Cardiac muscle cell (in vitro differentiated cells and primary cell): ENCODE data around the gene NMD3. TPM values are rescaled to one million over a fixed set of nuclear protein-coding genes. Genes with fewer than 3 reads are reported as not detected.
A peak's percentile ranks its signal among the peaks of the same experiment; 100 is the strongest.

Experiments
- DNase-seq, 2 donors: peaks; one replicate each; pipeline versions ENCODE4 v3.0.0 to v3.0.0-alpha.2; 2010 to 2017; ENCODE audit warnings: low read depth in 1 of 2, low spot score in 1 of 2
- H3K27ac ChIP-seq: fragments of 200-600 bp; sonication (generic); 2 replicates; pipeline ENCODE4 v1.5.1; 2016
- H3K27me3 ChIP-seq: fragments of 200-600 bp; sonication (generic); 2 replicates; pipeline ENCODE4 v1.6.0; 2016; ENCODE audit warnings: control low read depth
- H3K36me3 ChIP-seq: fragments of 200-600 bp; sonication (generic); 2 replicates; pipeline ENCODE4 v1.5.1; 2016; ENCODE audit warnings: control low read depth
- H3K4me1 ChIP-seq: fragments of 200-600 bp; sonication (generic); 2 replicates; pipeline ENCODE4 v1.8.1; 2017; ENCODE audit warnings: low read depth, mild to moderate bottlenecking, mixed run types
- H3K4me3 ChIP-seq: fragments of 200-600 bp; sonication (generic); 2 replicates; pipeline ENCODE4 v1.5.1; 2016; ENCODE audit warnings: mild to moderate bottlenecking
- H3K9me3 ChIP-seq: fragments of 200-600 bp; sonication (generic); 2 replicates; pipeline ENCODE4 v1.5.1; 2017; ENCODE audit warnings: low read depth, mild to moderate bottlenecking, control low read depth
- polyA plus RNA-seq: library from polyadenylated mRNA; unstranded; fragments of >200 nt; fragmentation: Nextera tagmentation; extraction: Ambion mirVana; gene quantifications from 2 replicates; pipeline ENCODE4 v1.2.1, GENCODE V29; 2016
- total RNA-seq: library from RNA; depleted of rRNA; stranded (reverse); fragments of >200 nt; gene quantifications from 2 replicates; pipeline ENCODE4 v1.2.3, GENCODE V29; 2016
- TF ChIP-seq, protein P1 (sequence below): IDR thresholded peaks from 2 replicates; pipeline ENCODE4 v1.5.1; 2012; ENCODE audit warnings: low read depth, mild to moderate bottlenecking, low read length

Gene NMD3
- total and polyA plus RNA-seq, 2 experiments from 2014 or later: 30.6 to 36.8 TPM

DNA sequence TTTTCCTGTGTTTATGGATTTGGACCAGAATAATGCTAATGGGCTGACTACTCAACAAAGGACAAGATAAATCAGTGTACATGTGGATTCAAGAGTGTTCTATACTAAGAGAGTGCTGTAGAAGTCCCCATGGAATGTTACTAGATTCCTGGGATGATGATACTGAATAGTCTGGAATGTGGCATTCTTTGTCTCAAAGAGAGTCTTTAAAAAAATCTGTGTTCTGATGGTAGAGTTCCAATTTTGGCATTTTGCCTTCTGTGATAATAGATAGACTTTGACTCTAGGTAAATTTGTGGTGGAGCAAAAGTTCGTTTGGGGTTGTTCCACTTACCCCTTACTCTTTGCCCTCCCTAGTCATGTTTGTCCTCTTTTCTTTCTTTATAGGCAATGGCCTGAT lies 43.7 kb downstream of the NMD3 start:
- no peaks in the 10 kb centered on the region for H3K4me1 ChIP-seq
- no peak for DNase-seq
- no peaks in the 10 kb centered on the region for H3K36me3 ChIP-seq
- TF ChIP-seq, protein P1, sequence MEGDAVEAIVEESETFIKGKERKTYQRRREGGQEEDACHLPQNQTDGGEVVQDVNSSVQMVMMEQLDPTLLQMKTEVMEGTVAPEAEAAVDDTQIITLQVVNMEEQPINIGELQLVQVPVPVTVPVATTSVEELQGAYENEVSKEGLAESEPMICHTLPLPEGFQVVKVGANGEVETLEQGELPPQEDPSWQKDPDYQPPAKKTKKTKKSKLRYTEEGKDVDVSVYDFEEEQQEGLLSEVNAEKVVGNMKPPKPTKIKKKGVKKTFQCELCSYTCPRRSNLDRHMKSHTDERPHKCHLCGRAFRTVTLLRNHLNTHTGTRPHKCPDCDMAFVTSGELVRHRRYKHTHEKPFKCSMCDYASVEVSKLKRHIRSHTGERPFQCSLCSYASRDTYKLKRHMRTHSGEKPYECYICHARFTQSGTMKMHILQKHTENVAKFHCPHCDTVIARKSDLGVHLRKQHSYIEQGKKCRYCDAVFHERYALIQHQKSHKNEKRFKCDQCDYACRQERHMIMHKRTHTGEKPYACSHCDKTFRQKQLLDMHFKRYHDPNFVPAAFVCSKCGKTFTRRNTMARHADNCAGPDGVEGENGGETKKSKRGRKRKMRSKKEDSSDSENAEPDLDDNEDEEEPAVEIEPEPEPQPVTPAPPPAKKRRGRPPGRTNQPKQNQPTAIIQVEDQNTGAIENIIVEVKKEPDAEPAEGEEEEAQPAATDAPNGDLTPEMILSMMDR: no peak
- H3K27me3 ChIP-seq: no peaks in the 10 kb centered on the region
- no peak overlapping the region for H3K4me3 ChIP-seq
- H3K9me3 ChIP-seq: no peaks in the 10 kb centered on the region
- H3K27ac ChIP-seq: no peak overlapping the region

DNA sequence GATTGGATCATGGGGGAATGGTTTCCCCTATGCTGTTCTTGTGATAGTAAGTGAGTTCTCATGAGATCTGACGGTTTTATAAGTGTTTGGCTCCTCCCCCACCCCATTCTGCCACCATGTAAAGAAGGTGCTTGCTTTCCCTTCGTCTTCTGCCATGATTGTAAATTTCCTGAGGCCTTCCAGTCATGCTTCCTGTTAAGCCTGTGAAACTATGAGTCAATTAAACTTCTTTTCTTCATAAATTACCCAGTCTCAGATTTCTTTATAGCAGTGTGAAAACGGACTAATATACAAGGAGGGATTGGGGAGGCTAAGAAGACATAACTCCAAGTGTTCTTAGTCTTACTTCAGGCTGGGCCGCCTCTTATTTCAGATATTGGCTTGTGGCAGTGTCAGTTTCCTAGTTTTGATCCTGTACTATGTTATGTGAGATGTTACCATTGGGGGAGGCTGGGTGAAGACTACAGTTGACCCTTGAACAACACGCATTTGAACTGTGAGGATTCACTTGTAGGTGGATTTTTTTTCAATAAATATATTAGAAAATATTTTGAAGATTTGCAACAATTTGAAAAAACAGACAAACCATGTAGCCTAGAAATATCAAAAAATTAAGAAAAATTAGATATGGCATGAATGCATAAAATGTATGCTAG lies 44.9 kb downstream of the NMD3 start:
- TF ChIP-seq, protein P1: no peak
- Histone ChIP-seq H3K4me3 (no peak overlapping the region), H3K9me3 (no peaks in the 10 kb centered on the region), H3K36me3 (no peaks in the 10 kb centered on the region), H3K4me1 (no peaks in the 10 kb centered on the region), H3K27ac (no peak overlapping the region), H3K27me3 (no peaks in the 10 kb centered on the region)
- DNase-seq: no peak

DNA sequence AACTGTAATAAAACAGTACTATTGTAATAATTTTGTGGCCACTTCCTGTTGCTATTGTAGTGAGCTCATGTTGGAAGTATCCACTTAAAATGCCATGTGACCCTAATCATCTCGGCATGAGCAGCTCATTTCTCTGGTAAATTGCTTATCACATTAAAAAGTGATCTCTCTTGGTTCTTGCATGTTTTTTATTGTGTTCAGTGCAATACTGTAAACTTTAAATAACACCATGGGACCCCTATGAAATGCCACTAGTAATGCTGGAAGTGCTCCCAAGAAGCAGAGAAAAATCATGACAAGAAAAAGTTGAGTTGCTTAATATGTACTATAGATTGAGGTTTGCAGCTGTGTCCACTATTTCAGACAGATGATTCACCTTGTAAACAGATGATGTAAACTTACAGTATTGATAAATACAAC lies 45.6 kb downstream of the NMD3 start:
- no peak overlapping the region for H3K27ac ChIP-seq
- peak in 1 of 2 donors; percentile 55 for DNase-seq

DNA sequence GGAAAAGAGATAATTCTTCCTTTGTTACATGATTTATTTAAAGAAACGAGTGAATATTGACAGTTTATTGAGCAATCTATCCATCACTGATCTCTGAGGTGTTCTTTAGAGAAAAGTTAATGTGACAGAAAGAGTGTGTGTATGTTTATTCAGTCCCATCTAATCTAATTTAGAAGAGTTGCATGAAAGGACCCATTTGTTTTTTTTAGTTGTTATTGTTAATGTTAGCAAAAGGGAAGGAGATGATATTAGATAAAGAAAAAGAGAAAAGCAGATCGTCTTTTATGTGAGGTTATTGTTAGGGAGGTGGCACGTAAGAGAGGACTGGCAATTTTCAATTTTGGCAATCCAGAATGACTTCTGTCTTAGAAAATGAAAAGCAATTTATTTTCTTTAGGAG lies 46.5 kb downstream of the NMD3 start:
- H3K27ac ChIP-seq: no peak overlapping the region
- H3K9me3 ChIP-seq: no peaks in the 10 kb centered on the region
- TF ChIP-seq, protein P1: no peak

More for the DNA sequence above, 45.6 kb downstream of the NMD3 start:
- Histone ChIP-seq H3K27me3 (no peaks in the 10 kb centered on the region), H3K4me1 (no peaks in the 10 kb centered on the region), H3K9me3 (no peaks in the 10 kb centered on the region), H3K36me3 (no peaks in the 10 kb centered on the region), H3K4me3 (no peak overlapping the region)
- TF ChIP-seq, protein P1: no peak

DNA sequence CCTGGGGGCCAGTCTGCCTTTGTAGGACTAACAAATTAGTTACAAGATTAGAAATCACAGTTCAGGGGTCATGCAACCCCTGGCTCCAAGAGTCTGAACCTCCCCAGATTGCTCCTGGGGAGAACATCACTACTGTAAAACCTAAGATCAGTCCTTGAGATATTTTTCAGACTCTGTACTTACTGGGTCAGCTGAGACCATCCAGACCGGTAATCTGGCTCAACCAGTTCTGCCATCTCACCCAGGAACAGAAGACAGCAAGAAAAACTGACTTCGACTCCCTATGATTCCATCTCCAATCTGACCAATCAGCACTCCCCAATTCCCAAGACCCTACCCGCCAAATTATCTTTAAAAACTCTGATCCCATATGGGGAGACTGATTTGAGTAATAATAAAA lies 47.5 kb downstream of the NMD3 start:
- no peak for DNase-seq
- no peak overlapping the region for H3K27ac ChIP-seq
- TF ChIP-seq, protein P1: no peak
- no peaks in the 10 kb centered on the region for H3K4me1 ChIP-seq
- no peaks in the 10 kb centered on the region for H3K27me3 ChIP-seq
- no peaks in the 10 kb centered on the region for H3K36me3 ChIP-seq
- H3K4me3 ChIP-seq: no peak overlapping the region
- H3K9me3 ChIP-seq: no peaks in the 10 kb centered on the region

More for the DNA sequence above, 46.5 kb downstream of the NMD3 start:
- Histone ChIP-seq H3K4me3 (no peak overlapping the region), H3K4me1 (no peaks in the 10 kb centered on the region), H3K36me3 (no peaks in the 10 kb centered on the region), H3K27me3 (no peaks in the 10 kb centered on the region)
- no peak for DNase-seq

DNA sequence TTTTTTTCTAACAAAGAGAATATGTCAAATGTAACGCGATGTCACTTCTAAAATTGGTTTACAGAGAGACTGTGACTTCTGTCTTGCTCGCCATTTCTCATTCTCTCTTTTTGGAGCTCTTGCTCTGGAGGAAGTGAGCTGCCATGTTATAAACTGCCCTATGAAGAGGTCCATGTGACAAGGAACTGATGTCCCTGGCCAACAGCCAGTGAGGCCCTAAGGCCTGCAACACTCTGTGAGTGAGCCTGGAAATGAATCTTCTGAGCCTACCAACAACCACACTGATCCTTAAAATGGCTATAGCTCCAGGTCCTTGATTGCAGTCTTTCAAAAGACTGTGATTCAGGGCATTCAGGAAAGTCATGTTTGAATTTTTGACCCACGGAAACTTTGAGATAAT lies 49.9 kb downstream of the NMD3 start:
- Histone ChIP-seq H3K36me3 (no peaks in the 10 kb centered on the region), H3K27me3 (no peaks in the 10 kb centered on the region), H3K9me3 (no peaks in the 10 kb centered on the region), H3K4me3 (no peak overlapping the region), H3K27ac (no peak overlapping the region), H3K4me1 (no peaks in the 10 kb centered on the region)
- TF ChIP-seq, protein P1: no peak
- DNase-seq: no peak
